ENCODE data around the gene VEGFC.

VEGFC gene

DNA sequence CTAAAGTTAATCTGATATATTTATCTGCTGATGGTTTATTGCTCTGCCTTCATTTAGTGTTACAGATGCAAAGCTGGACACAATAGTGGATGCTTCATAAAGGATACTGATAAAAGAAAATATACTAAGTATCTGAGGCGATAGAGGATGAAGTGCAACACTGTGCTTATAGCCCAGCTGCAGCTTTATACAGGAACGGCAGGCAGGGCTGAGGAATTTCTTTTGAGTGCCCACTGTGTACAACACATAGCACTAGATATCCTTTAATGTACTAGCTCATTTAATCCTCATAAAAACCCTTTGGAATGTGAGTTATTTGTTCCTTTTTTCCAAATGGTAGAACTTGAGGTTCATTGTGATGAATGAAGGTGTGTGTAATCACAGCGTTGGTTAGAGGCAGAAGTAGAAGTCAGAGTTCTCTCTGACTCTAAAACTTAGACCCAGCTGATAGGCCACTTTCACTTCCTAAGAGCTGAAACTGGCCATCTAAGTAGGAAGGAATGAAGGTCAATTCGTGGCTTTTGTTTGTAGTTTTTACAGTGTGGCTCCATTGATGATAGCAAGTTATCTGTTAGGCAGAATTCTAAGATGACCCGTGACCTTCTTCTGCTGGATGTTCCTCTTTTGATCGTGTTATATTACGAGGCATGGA is 138.0 kb downstream of the VEGFC start:
- CTCF ChIA-PET: no interaction called here
- DNase-seq: no peak
- Mint-ChIP-seq H3K4me1 (no peaks in the 10 kb centered on the region), H3K27me3 (no peaks in the 10 kb centered on the region), H3K27ac (no peak overlapping the region), H3K9me3 (peaks cover 2% of the 10 kb centered on the region), H3K4me3 (no peak overlapping the region), H3K36me3 (no peaks in the 10 kb centered on the region)

DNA sequence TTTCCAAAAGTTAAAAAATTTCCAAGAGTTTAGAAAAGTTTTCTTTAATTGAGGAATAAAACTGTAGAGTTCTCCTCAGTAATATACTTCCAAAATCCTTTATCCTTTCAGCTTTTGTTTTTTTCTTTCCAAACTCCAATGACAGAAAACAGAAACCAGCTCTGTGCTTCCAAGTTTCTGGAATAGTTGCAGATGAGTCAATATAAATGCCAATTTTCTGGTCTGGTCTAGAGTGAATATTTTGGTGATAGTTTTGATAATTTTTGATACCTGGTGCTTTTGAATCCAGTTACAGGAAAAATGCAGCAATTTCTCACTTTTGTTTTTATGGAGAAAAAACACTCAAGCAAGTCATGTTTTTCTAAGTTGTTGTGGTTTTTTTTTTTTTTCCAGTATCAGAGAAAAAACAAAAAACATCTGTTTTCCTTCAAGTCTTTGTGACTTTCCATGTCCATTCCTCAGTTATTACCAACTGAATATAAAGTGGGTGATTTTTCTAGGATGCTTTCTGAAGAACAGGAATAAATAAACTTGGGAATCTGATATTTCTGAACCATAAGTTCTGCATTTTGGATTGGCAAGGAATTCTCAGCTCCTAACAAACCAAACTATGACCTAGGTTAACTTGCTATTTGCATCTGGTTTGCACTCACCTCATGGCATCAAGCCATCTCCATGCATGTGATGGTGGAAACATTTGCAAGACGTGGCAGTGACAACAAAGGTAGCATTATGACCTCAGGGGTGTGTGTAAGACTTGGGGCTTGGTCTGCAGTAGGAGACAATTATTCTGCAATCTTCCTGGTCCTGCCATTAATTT is 139.1 kb downstream of the VEGFC start:
- CTCF ChIA-PET: no interaction called here
- DNase-seq: no peak
- no peaks in the 10 kb centered on the region for H3K27me3 Mint-ChIP-seq
- no peaks in the 10 kb centered on the region for H3K36me3 Mint-ChIP-seq
- H3K4me1 Mint-ChIP-seq: no peaks in the 10 kb centered on the region
- H3K9me3 Mint-ChIP-seq: peaks cover 2% of the 10 kb centered on the region
- no peak overlapping the region for H3K4me3 Mint-ChIP-seq
- H3K27ac Mint-ChIP-seq: no peak overlapping the region

GRCh38 chr4:176646311-176646710 is 146.4 kb downstream of the VEGFC start:
- DNase-seq: no peak
- H3K27ac Mint-ChIP-seq: no peak overlapping the region
- CTCF ChIA-PET: no interaction called here
- no peaks in the 10 kb centered on the region for H3K9me3 Mint-ChIP-seq
- H3K4me1 Mint-ChIP-seq: no peaks in the 10 kb centered on the region
- H3K4me3 Mint-ChIP-seq: no peak overlapping the region
- no peaks in the 10 kb centered on the region for H3K27me3 Mint-ChIP-seq
- H3K36me3 Mint-ChIP-seq: no peaks in the 10 kb centered on the region

DNA sequence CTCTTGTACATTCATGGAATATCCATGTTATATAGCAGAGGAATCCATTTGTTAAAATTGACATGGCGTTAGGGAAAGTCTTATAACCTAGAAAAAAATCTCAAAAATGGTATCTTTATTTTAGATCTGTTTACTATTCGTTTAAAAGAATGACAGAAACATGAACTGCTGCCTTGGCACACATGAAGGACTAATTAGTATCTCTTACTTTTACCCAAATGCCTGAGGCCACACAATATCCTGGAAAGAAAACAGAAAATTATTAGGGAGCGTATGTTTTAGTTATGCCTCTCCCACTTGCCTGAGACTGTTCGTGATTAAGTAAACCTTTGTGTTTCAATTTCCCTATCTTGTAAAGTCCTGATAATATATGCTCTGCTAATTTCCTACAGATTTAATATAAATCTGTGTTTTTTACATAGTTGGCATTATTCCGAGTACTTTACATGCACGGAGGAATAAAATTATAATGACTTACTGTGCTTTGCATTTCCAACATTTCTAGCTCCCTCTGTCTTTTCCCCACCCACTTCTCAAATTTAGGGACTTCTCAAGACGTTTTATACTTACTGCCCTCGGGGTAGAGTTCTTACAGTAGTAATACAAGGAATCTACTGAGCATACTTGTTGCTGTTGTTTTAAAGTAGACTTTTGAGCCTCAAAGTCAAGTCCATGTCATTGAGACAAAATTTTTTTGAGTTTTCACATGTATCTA is 147.3 kb downstream of the VEGFC start:
- no peak for DNase-seq
- no peaks in the 10 kb centered on the region for H3K9me3 Mint-ChIP-seq
- no peaks in the 10 kb centered on the region for H3K4me1 Mint-ChIP-seq
- CTCF ChIA-PET: no interaction called here
- H3K4me3 Mint-ChIP-seq: no peak overlapping the region
- H3K27me3 Mint-ChIP-seq: no peaks in the 10 kb centered on the region
- H3K36me3 Mint-ChIP-seq: no peaks in the 10 kb centered on the region
- H3K27ac Mint-ChIP-seq: no peak overlapping the region

DNA sequence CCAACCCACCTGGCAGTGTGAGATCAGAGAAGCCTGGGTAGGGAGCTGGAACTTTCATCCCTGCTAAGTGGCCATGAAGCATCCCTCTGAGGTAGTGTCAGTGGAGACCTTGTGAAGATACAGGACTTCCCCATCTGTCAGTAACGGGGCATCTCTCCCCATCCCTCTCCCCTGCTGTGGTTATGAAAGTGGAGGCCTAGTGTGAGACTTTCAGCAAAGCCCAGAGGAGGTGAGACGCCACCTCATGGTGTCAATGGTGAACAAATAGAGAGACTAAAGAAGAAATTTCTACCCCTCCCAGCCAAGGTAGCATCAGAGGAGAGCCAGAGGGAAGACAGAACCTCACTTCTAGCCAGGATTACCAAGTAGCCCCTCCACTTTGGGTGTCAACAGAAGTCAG is 150.2 kb downstream of the VEGFC start:
- no peaks in the 10 kb centered on the region for H3K9me3 Mint-ChIP-seq
- no peaks in the 10 kb centered on the region for H3K27me3 Mint-ChIP-seq
- H3K27ac Mint-ChIP-seq: no peak overlapping the region
- CTCF ChIA-PET: no interaction called here
- no peaks in the 10 kb centered on the region for H3K4me1 Mint-ChIP-seq
- H3K36me3 Mint-ChIP-seq: no peaks in the 10 kb centered on the region
- H3K4me3 Mint-ChIP-seq: no peak overlapping the region
- DNase-seq: no peak

GRCh38 chr4:176641237-176641636 is 151.5 kb downstream of the VEGFC start:
- CTCF ChIA-PET: no interaction called here
- Mint-ChIP-seq H3K4me3 (no peak overlapping the region), H3K27ac (no peak overlapping the region), H3K4me1 (no peaks in the 10 kb centered on the region), H3K27me3 (no peaks in the 10 kb centered on the region), H3K9me3 (no peaks in the 10 kb centered on the region), H3K36me3 (no peaks in the 10 kb centered on the region)
- no peak for DNase-seq

DNA sequence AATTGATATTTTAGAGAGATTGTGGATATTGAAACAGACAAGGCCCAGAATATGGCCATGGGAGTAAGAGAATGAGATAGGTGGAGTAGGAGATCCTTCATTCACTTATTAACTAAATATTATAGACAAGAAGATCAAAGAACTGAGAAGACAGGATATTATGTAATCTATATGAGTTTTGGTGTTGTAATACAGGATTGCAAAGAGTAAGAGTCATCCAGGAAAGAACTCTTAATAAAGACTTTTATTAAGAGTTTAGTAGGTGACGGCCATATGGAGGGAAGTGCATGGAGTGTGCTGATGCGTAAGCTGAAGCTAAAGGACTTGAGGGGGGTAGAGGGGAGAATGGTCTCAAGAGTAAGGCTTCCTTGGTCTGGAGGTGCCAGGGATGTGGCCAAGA is 153.7 kb downstream of the VEGFC start:
- H3K27ac Mint-ChIP-seq: no peak overlapping the region
- no peaks in the 10 kb centered on the region for H3K27me3 Mint-ChIP-seq
- CTCF ChIA-PET: no interaction called here
- no peak overlapping the region for H3K4me3 Mint-ChIP-seq
- H3K36me3 Mint-ChIP-seq: no peaks in the 10 kb centered on the region
- H3K4me1 Mint-ChIP-seq: no peaks in the 10 kb centered on the region
- DNase-seq: no peak
- H3K9me3 Mint-ChIP-seq: no peaks in the 10 kb centered on the region

DNA sequence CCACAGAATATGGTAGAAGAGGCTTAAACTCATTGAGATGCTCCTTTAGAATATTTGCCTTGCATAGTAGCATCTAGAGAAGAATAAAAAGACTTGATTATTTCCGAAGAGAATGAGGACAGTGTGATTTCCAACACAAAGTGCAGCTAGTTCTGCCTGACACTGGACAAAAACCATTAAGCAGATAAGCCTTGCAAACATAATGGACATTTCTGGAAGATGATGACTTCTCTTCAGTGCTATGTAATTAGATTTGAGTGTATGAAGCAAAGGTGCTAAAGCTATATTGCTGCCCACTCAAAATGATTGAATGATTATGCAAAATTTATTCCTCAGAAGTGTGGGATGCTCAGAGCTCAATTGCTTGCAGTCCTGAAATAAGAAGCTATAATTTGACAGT is 156.4 kb downstream of the VEGFC start:
- CTCF ChIA-PET: no interaction called here
- H3K4me3 Mint-ChIP-seq: no peak overlapping the region

DNA sequence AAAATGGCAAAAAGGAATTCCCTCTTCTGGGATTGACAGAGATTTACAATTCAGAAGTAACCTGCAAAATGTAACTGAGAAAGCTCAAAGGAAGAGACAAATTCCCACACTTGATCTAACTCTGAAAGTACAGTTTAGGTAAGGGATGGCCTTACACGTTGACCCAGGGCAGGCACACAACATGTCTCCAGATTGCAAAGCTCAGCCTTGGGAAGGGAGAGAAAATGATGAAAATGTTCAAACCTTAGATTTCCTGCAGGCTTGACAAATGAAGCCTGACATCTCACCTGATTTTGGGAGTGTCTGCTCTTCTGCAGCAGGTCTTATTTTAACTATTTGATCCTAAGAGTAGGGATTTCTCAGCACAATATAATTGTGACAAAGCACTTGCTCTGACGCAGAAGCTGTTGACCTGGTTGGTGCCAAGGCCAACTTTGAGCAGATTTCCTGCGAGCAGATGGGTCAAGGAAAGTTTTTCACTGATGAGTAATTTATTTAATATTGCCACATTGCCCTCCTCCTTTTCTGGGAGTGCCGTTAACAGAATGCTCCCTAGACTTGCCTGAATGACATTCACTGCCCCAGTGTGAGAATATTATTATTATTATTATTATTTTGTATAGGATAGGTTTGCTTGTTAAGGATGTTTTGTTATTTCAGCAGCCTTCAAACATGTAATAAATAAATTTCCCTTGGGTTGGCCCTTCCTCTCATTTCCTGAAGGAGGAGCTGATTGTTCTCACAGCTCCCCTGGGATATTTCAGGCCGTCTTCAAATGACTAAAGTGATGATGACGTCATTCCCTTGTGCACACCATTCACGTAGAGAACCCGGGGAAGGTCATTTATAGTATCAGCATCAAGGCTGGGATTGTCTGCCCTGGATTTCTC is 157.1 kb downstream of the VEGFC start:
- H3K4me3 Mint-ChIP-seq: no peak overlapping the region
- H3K36me3 Mint-ChIP-seq: no peaks in the 10 kb centered on the region
- CTCF ChIA-PET: no interaction called here
- DNase-seq: no peak
- H3K4me1 Mint-ChIP-seq: no peaks in the 10 kb centered on the region
- peaks cover 3% of the 10 kb centered on the region for H3K9me3 Mint-ChIP-seq
- no peak overlapping the region for H3K27ac Mint-ChIP-seq
- H3K27me3 Mint-ChIP-seq: no peaks in the 10 kb centered on the region

More for the DNA sequence above, 156.4 kb downstream of the VEGFC start:
- no peaks in the 10 kb centered on the region for H3K9me3 Mint-ChIP-seq
- H3K4me1 Mint-ChIP-seq: no peaks in the 10 kb centered on the region
- no peaks in the 10 kb centered on the region for H3K36me3 Mint-ChIP-seq
- no peak for DNase-seq
- H3K27me3 Mint-ChIP-seq: no peaks in the 10 kb centered on the region
- no peak overlapping the region for H3K27ac Mint-ChIP-seq
